Measurements from ENCODE around the gene RIMOC1.

The RIMOC1 gene

DNA sequence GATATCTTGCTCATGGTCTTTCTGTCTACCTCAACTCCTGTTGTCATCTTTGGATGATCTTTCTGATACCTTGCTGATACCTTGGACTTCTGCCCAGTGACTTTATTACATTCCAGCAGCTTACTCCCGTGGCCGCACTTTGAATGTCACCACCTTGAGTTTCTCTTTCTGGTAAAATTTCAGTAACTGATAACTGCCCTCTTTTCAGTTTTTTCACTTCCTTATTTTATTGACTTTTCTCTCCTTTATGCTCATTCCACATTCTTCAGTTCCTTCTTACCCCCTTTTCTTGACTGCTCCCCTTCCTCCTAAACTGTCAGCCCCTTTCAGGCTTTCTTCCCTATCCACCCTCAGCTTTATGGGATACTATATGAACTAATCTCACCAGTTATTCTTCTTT, 14.0 kb downstream of the RIMOC1 start:
- Histone ChIP-seq H3K4me3 (no peak overlapping the region), H3K36me3 (peaks cover 43 to 84% (median 51%) of the 10 kb centered on the region in 3 donors), H3K4me1 (no peaks in the 10 kb centered on the region), H3K9me3 (no peaks in the 10 kb centered on the region), H3K27me3 (no peaks in the 10 kb centered on the region), H3K27ac (no peak overlapping the region)
- TF ChIP-seq, protein P1, sequence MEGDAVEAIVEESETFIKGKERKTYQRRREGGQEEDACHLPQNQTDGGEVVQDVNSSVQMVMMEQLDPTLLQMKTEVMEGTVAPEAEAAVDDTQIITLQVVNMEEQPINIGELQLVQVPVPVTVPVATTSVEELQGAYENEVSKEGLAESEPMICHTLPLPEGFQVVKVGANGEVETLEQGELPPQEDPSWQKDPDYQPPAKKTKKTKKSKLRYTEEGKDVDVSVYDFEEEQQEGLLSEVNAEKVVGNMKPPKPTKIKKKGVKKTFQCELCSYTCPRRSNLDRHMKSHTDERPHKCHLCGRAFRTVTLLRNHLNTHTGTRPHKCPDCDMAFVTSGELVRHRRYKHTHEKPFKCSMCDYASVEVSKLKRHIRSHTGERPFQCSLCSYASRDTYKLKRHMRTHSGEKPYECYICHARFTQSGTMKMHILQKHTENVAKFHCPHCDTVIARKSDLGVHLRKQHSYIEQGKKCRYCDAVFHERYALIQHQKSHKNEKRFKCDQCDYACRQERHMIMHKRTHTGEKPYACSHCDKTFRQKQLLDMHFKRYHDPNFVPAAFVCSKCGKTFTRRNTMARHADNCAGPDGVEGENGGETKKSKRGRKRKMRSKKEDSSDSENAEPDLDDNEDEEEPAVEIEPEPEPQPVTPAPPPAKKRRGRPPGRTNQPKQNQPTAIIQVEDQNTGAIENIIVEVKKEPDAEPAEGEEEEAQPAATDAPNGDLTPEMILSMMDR (IDR thresholded peaks at IDR 0.05), result no peak
- no peak for DNase-seq
- intact Hi-C loops (cut with DNase I; ENCODE audit: low total_unique reads), result no loop called here

DNA sequence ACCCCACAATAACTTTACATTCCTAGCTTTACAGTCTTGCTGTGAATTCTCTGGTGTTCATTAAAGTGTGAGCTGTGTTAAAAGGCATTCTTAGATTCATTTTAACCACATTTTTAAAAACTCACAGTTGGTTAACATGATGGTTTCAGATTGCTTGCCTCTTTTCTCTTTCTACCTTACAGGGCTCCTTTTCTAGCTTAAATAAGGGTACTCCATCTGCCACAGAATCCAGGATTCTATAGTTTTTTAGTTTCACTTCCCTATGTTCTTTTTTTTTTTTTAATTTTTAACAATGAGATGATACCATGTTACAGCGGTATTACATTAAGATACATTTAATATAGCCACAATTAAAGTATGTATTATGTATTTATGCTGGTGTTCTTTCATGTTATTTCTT, 17.0 kb downstream of the RIMOC1 start:
- Histone ChIP-seq H3K9me3 (no peaks in the 10 kb centered on the region), H3K36me3 (peaks cover 30 to 54% (median 33%) of the 10 kb centered on the region in 3 donors), H3K27ac (no peak overlapping the region), H3K4me1 (peaks cover 0 to 10% (median 3%) of the 10 kb centered on the region in 4 donors), H3K4me3 (no peak overlapping the region), H3K27me3 (no peaks in the 10 kb centered on the region)
- TF ChIP-seq, protein P1 (IDR thresholded peaks at IDR 0.05), result no peak
- no peak for DNase-seq
- intact Hi-C loops (cut with DNase I; ENCODE audit: low total_unique reads), result loop anchor here (5.0 kb wide), 1 partner anchor 54 kb away; no protein-coding TSS in a partner anchor

DNA sequence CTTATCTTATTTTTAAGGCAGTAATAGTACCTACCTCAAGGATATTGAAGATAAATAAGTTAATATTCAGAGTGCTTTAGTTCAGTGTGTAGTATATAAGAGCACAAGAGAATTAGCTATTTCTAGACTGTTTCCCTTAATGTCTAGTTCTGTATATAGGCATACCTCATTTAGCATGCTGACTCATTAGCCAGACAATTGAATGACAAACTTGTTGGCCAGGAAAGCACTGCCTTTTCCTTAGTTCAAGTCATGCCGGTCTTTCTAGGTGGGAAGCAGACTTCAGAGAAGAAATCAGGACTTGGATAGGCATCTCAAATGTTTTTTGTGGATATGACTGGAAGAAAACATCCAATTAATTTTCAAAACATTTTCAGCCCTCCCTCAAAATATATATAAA, 17.7 kb downstream of the RIMOC1 start:
- no peaks in the 10 kb centered on the region for H3K9me3 ChIP-seq
- DNase-seq, result no peak
- H3K27ac ChIP-seq, result no peak overlapping the region
- no peaks in the 10 kb centered on the region for H3K27me3 ChIP-seq
- H3K4me3 ChIP-seq, result no peak overlapping the region
- H3K36me3 ChIP-seq, result peaks cover 26 to 51% (median 30%) of the 10 kb centered on the region in 3 donors
- H3K4me1 ChIP-seq, result peaks cover 0 to 12% (median 6%) of the 10 kb centered on the region in 4 donors
- TF ChIP-seq, protein P1 (IDR thresholded peaks at IDR 0.05), result no peak
- intact Hi-C loops (cut with DNase I; ENCODE audit: low total_unique reads), result loop anchor here (5.0 kb wide), 1 partner anchor 55 kb away; no protein-coding TSS in a partner anchor

DNA sequence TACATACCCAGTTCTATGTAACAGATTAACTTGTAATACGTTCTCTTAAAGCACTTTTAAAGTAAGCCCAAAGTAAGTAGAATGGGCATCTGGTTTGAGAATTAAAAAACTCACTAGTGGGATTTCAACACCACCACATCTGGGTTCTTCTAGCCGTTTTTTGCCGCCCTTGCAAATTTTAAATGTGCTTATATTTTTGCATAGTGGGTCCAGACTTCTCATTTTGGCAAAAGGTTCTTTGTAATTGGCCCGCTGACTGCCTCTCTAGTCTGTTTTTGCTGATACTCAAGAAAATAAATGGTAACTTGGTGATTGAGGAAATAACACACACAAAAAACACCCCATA, 20.4 kb downstream of the RIMOC1 start:
- peaks cover 8 to 27% (median 13%) of the 10 kb centered on the region in 3 donors for H3K36me3 ChIP-seq
- intact Hi-C loops (cut with DNase I; ENCODE audit: low total_unique reads), result loop anchor here (5.0 kb wide), 1 partner anchor 57 kb away; no protein-coding TSS in a partner anchor
- peak overlapping the region; percentile 98 to 99 for H3K27ac ChIP-seq
- no peak for DNase-seq
- H3K4me3 ChIP-seq, result peak overlapping the region; percentile 87 to 90
- H3K9me3 ChIP-seq, result no peaks in the 10 kb centered on the region
- TF ChIP-seq, protein P1 (IDR thresholded peaks at IDR 0.05), result no peak
- peaks cover 0 to 12% (median 7%) of the 10 kb centered on the region in 4 donors for H3K4me1 ChIP-seq
- no peaks in the 10 kb centered on the region for H3K27me3 ChIP-seq

DNA sequence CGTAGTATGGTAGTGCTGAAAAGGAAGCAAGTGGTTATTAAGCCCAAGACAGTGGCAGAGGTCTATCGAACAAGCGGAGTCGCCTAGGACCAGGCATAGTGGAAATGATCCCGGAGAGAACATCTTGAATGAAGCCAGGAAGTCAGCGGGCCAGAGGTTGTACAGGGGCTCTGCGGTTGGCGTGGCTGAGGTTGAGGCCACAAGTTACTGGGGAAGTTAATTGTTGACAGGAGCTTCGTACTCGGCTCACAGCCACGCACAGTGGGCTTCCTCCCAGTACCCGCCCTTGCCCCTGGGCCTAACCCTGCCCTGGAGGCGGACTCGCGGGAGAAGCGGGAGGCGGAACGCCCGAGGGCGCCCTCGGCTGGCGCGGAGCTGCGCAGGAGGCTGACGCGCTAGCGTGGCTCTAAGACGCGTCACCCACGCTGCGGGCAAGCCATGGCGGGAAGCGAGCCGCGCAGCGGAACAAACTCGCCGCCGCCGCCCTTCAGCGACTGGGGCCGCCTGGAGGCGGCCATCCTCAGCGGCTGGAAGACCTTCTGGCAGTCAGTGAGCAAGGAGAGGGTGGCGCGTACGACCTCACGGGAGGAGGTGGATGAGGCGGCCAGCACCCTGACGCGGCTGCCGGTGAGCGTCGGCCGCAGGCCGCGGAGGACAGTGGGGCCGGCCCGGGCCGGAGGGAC, 20.9 kb downstream of the RIMOC1 start, which contains the start of gene FBXO4:
Gene FBXO4 (plus strand): TSS at position 410 of the 683 bp plus-strand sequence. CDS start 29 bp downstream, at position 439.
- Histone ChIP-seq H3K4me1 (peaks cover 0 to 12% (median 7%) of the 10 kb centered on the region in 4 donors), H3K27me3 (no peaks in the 10 kb centered on the region), H3K9me3 (no peaks in the 10 kb centered on the region), H3K4me3 (peak within 1 kb of the TSS; percentile 87 to 90), H3K36me3 (peaks cover 3 to 27% (median 9%) of the 10 kb centered on the region in 3 donors), H3K27ac (peak within 1 kb of the TSS; percentile 98 to 99)
- TF ChIP-seq, protein P1 (IDR thresholded peaks at IDR 0.05), result peak; percentile 25 to 59
- intact Hi-C loops (cut with DNase I; ENCODE audit: low total_unique reads), result loop anchor here (5.0 kb wide), 1 partner anchor 58 kb away; no protein-coding TSS in a partner anchor
- peak; percentile 80 to 92 for DNase-seq
